ENCODE results near the gene LCN1. TPM values are rescaled to one million over a fixed set of nuclear protein-coding genes. Genes with fewer than 3 reads are reported as not detected.

LCN1 gene
- total and polyA plus RNA-seq, 2 experiments from 2014 or later: 0.27 TPM; not detected in 1

GRCh38 chr9:135503371-135504261 lies 17.6 kb upstream of the LCN1 start (continued):
- TF ChIP-seq ZNF462 (CRISPR knock-in tag; IDR thresholded peaks at IDR 0.05) (no peak), ZNF331 (CRISPR knock-in tag; IDR thresholded peaks at IDR 0.05; ENCODE audit: low read depth) (no peak), JUNB (IDR thresholded peaks at IDR 0.05; ENCODE audit: unreplicated experiment) (no peak), CTCF (conservative IDR thresholded peaks at IDR 0.05; ENCODE audit: low read depth in 2 of 2) (no peak), NANOG (IDR thresholded peaks at IDR 0.05; ENCODE audit: borderline replicate concordance) (no peak), POLR2AphosphoS5 (IDR thresholded peaks at IDR 0.05; ENCODE audit: low read depth) (no peak), EZH2phosphoT487 (IDR thresholded peaks at IDR 0.05; ENCODE audit: unreplicated experiment) (no peak), STAT1 (IDR thresholded peaks at IDR 0.05; ENCODE audit: unreplicated experiment) (no peak), EZH2 (IDR thresholded peaks at IDR 0.05; ENCODE audit: low read depth, unreplicated experiment) (no peak)

Measured in GM23338 (cell line).